Fibroblast of skin of scalp (primary cell): ENCODE results near the gene MYL12A.

Experiments used
- DNase-seq: peaks from one replicate; pipeline ENCODE4 v3.0.0-alpha.2; 2013

Gene MYL12A

GRCh38 chr18:3284501-3284900, 36.9 kb downstream of the MYL12A start:
- no peak for DNase-seq

- no peak for DNase-seq
These were observed 38.6 kb downstream of the MYL12A start for GRCh38 chr18:3286159-3286558.

GRCh38 chr18:3293196-3293951, 45.8 kb downstream of the MYL12A start:
- DNase-seq: no peak

- DNase-seq: peak; percentile 35
These were observed 47.0 kb downstream of the MYL12A start for GRCh38 chr18:3294435-3295080.

GRCh38 chr18:3297025-3297984, 49.7 kb downstream of the MYL12A start:
- DNase-seq: peak; percentile 78

- no peak for DNase-seq
These were observed 57.2 kb downstream of the MYL12A start for GRCh38 chr18:3304832-3305231.

GRCh38 chr18:3305354-3305762, 57.8 kb downstream of the MYL12A start:
- DNase-seq: peak; percentile 89
